Endometrium (tissue), 2 donors: ENCODE data around the gene BRPF1.

Experiments
- FAIRE-seq: peaks from 2 replicates; lab custom pipeline; 2012; peaks lifted over from hg19 to GRCh38; lab: Jason Lieb, UNC
- donor health status: control.
- donor health status: control.

BRPF1 gene

DNA sequence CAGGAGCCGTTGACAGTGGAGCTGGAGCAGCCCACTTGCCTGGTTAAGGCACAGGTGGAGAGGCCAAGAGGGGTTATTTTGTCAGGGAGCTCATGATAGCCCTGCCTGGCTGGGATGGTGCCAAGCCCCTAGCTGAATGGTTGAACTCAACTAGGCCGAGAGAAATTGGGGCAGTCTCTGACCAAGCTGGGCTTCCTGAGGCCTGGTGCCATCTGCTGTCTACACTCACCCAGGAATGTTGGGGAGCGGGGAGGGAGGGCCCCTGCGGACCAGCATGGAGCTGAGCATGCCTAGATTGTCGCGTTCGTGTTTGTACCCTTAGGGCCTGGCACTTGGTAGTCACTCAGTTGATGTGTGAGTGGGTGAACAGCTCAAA, 1.2 kb downstream of the BRPF1 start:
- no peak for FAIRE-seq

- no peak for FAIRE-seq
These were observed 5.3 kb downstream of the BRPF1 start for GRCh38 chr3:9736831-9737230.

- FAIRE-seq, result no peak
These were observed 7.6 kb downstream of the BRPF1 start for GRCh38 chr3:9739181-9739580.

DNA sequence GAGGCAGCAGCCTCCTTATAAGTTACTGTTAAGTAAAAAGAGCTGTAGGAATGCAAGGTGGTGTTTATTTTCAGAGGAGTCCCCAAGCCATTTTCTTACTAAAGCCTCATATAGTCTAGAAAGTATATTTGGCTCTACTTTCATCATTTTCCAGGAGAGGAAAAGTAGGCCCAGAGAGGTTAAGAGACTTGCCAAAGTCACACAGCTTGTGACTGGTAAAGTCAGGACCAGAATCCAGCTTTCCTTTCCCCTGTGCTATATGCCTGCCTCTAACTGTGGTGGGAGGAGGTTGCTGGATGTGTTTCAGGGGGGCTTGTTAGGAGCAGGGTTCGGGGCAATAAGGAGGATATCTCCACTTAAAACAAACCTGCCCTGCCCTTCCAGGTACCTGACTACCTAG, 11.0 kb downstream of the BRPF1 start:
- FAIRE-seq, result no peak

DNA sequence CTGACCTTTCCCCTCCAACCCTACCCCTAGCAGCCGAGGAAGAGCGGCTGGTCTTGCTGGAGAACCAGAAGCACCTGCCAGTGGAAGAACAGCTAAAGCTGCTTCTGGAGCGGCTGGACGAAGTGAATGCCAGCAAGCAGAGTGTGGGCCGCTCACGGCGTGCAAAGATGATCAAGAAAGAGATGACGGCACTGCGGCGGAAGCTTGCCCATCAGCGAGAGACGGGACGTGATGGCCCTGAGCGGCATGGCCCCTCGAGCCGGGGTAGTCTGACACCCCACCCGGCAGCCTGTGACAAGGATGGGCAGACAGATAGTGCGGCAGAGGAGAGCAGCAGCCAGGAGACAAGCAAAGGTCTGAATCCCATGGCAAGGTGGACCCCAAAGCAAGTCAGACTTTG, 12.0 kb downstream of the BRPF1 start:
- no peak for FAIRE-seq

GRCh38 chr3:9744162-9744561, 12.6 kb downstream of the BRPF1 start:
- no peak for FAIRE-seq

- no peak for FAIRE-seq
These were observed 14.0 kb downstream of the BRPF1 start for GRCh38 chr3:9745521-9745920.

DNA sequence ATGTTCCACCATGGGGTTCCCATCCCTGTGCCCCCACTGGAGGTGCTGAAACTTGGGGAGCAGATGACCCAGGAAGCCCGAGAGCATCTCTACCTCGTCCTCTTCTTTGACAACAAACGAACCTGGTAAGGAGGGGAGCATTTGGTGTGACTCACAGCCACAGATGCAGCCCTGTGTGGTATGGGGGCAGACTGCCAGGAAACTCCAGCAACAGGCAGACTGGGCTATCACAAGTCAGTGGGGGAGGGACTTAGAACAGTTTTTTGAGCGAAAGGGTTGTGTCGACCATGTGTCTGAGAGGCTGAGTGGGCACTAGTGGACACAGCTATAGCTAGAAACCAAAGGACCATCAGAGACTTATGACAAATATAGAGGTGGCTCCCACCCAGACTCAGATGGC, 14.8 kb downstream of the BRPF1 start:
- FAIRE-seq, result no peak

GRCh38 chr3:9747267-9747666, 15.7 kb downstream of the BRPF1 start:
- FAIRE-seq, result no peak

DNA sequence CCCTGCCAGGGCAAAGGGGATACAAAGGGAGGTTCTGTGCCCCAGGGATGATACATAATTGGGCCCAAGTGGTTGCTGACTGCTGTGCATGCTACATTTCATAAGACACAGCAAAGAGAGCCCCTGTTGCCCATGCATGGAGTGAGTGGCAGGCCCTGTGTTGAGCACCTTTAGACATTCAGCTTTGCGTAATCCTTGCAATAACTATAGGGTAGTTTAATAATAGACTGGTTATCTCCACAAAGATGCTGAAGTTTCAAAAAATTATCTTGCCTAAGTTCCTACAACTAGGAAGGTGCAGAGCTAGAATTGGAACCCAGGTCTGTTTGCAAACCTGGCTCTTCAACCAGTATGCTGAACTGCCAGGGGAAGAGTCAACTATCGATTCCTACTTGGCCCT, 16.5 kb downstream of the BRPF1 start:
- no peak for FAIRE-seq

- FAIRE-seq, result no peak
These were observed 17.7 kb downstream of the BRPF1 start for GRCh38 chr3:9749296-9749644.

DNA sequence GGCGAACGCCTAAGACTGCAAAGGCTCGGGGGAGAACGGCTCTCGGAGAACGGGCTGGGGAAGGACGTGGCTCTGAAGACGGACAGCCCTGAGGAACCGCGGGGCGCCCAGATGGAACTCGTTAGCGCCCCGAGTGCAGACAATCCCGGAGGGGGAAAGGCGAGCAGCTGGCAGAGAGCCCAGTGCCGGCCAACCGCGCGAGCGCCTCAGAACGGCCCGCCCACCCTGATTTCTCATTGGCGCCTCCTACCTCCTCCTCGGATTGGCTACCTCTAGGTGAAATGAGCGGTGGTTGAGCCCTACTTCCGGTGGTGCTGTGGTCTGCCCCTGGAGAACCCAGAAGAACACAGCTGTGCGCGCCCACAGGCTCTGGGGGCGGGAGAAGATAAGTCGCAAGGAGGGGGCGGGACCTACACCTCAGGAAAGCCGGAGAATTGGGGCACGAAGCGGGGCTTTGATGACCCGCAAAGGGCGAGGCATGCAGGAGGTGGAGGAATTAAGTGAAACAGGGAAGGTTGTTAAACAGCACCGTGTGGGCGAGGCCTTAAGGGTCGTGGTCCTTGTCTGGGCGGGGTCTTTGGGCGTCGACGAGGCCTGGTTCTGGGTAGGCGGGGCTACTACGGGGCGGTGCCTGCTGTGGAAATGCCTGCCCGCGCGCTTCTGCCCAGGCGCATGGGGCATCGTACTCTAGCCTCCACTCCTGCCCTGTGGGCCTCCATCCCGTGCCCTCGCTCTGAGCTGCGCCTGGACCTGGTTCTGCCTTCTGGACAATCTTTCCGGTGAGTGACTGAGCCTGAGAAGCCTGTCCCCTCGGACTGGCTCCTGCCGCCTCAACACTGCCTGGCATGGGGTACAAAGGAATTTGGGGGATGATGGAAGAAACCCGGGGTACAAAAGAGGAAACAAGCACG, 18.4 kb downstream of the BRPF1 start, which contains the start of gene OGG1:
TSS of gene OGG1 (plus strand) at position 308 of the 911 bp plus-strand sequence. CDS start at position 643, 335 bp downstream.
- FAIRE-seq, result peak; percentile 70

GRCh38 chr3:9750556-9751411, 19.2 kb downstream of the BRPF1 start:
- no peak for FAIRE-seq

DNA sequence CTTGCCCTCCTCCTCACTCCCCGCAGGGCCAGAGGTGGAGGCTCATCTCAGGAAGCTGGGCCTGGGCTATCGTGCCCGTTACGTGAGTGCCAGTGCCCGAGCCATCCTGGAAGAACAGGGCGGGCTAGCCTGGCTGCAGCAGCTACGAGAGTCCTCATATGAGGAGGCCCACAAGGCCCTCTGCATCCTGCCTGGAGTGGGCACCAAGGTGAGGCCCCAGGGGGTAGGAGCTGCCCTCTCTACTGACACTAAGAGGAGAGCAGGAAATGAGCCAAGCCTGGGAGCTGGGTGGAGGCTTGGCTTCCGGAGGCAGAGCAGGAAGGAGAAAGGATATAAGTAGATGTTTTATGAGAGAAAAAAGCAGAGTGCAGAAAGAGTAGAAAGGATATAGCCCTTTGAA, 23.1 kb downstream of the BRPF1 start:
- no peak for FAIRE-seq

GRCh38 chr3:9757427-9757826, 25.9 kb downstream of the BRPF1 start:
- no peak for FAIRE-seq

DNA sequence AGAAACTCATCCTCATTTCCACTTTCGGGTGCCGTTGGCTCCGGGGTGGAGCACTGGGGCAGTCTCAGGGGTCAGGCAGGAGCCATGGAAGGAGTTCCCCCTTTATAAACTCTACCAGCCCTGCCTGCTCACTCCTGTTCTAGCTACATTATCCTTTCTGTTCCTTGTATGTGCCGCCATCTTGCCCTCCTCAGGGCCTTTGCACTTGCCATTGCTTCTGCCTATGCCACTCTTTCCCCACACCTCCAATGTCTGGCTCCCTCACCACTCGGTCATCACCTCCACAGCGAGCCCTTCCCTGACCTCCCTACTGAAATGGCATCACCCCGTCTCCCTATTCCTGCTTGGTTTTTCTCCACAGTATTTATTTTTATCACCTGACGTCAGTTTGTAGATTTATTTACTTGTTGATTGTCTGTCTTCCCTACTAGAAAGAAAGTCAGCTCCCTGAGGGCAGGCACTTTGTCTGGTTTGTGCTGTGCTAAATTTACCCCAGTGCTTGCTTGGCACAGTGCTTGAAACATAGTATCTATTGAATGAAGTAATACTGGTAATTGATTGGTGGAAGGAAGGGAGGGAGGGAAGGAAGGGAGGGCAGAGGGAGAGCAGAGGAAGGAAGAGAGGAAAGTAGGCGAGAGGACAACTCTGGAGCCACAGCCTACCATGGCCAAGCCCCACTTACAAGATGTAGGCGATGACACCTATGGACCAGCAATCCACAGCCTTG, 29.4 kb downstream of the BRPF1 start:
- no peak for FAIRE-seq

DNA sequence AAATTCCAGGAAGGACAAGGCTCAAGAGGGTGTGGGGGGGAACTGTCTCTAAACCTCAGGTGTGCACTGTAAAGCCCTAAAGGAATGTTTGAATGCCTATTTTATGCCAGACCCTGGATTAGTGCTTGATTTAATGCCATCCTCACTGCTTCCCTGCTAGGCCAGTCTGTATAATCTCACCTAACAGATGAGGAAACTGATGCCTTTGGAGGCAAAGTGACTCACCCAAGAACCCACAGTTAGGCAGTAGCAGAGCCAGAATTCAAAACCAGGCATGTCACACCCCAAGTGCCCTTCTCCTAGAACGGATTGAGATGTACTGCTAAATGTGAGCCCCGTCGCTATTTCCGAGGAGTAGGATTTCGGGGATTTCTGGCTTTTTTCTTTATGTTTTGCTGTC, 30.4 kb downstream of the BRPF1 start:
- FAIRE-seq, result no peak

- no peak for FAIRE-seq
These were observed 31.3 kb downstream of the BRPF1 start for GRCh38 chr3:9762871-9763270.

GRCh38 chr3:9765865-9766264, 34.3 kb downstream of the BRPF1 start:
- no peak for FAIRE-seq

DNA sequence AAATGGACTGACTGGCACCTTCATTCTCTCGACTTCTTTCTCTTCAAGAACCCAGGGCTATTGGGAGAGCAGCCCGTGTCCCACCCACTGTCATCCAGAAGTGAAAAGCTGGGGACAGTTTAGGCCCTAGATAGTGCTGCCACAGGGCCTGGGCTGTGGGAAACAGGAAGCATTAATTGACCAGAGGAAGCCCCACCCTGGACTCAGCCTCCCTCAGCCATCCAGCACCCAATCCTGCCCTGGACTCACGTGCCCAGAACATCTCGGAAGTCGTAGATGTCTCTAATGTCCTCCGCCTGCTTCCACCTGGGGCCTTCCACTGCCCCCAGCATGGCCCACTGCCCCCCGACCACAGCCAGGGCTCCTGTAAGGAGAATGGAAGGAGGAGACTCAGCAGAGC, 35.9 kb downstream of the BRPF1 start:
- no peak for FAIRE-seq

- no peak for FAIRE-seq
These were observed 36.7 kb downstream of the BRPF1 start for GRCh38 chr3:9768141-9768775.

- FAIRE-seq, result no peak
These were observed 37.5 kb downstream of the BRPF1 start for GRCh38 chr3:9769012-9769411.
